Endothelial cell (in vitro differentiated cells): Measurements from ENCODE around the gene KCTD18. TPM values are rescaled to one million over a fixed set of nuclear protein-coding genes. Genes with fewer than 3 reads are reported as not detected.

Experiments
- DNase-seq: peaks from one replicate; pipeline ENCODE4 v3.0.0; 2021; ENCODE audit warnings: low spot score
- H3K27ac Mint-ChIP-seq: one replicate; pipeline ENCODE4 v1.8.0; 2021; ENCODE audit warnings: mixed read lengths, inconsistent platforms; ENCODE audit not compliant: unreplicated experiment
- H3K27me3 Mint-ChIP-seq: one replicate; pipeline ENCODE4 v1.8.0; 2021; ENCODE audit warnings: mild to moderate bottlenecking, moderate library complexity, mixed read lengths, inconsistent platforms; ENCODE audit not compliant: unreplicated experiment
- H3K36me3 Mint-ChIP-seq: one replicate; pipeline ENCODE4 v1.8.0; 2021; ENCODE audit warnings: mild to moderate bottlenecking, low read depth, mixed read lengths, inconsistent platforms; ENCODE audit not compliant: unreplicated experiment
- H3K4me1 Mint-ChIP-seq: one replicate; pipeline ENCODE4 v1.8.0; 2021; ENCODE audit warnings: mild to moderate bottlenecking, mixed read lengths, inconsistent platforms; ENCODE audit not compliant: unreplicated experiment
- H3K4me3 Mint-ChIP-seq: one replicate; pipeline ENCODE4 v1.8.0; 2021; ENCODE audit warnings: mild to moderate bottlenecking, mixed read lengths, inconsistent platforms; ENCODE audit not compliant: unreplicated experiment
- H3K9me3 Mint-ChIP-seq: one replicate; pipeline ENCODE4 v1.8.0; 2021; ENCODE audit warnings: mixed read lengths, inconsistent platforms; ENCODE audit not compliant: unreplicated experiment
- total RNA-seq: library from RNA; stranded (reverse); fragmentation: NEBNext Ultra II Directional; extraction: Animal tissue kit (Norgen Biotek cat#: 25700); gene quantifications from one replicate; pipeline ENCODE4 v1.2.1, GENCODE V29; 2021; ENCODE audit not compliant: unreplicated experiment
- TF ChIP-seq, protein P1 (sequence below): fragments of 200-600 bp; sonication (generic); IDR thresholded peaks from one replicate; pipeline ENCODE4 v1.5.0; 2021; ENCODE audit warnings: antibody characterized with exemption; ENCODE audit not compliant: unreplicated experiment

KCTD18 gene
- total RNA-seq, 1 donor from 2014 or later: 6.4 TPM

DNA sequence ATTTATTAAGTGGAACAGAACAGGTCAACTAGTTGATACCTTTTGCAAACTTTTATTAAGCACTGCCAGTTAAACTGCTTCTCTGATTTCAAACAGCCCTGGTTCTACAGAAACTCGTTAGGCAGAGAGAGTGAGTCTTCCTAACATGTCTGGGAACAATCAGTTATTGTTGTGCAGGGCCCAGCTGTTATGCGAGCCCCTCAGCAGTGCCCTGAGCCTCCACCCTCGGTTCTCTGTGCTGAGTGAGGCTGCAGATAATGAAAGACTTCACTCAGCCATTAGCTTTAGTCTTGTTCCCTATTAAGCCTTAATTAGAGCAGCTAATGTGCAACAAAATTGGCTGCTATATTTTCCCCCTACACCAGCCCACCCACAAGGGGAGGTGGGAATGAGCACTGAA is 39.6 kb downstream of the KCTD18 start:
- Mint-ChIP-seq H3K27me3 (peaks cover 3% of the 10 kb centered on the region), H3K4me1 (no peaks in the 10 kb centered on the region), H3K4me3 (no peak overlapping the region), H3K36me3 (peaks cover 59% of the 10 kb centered on the region), H3K9me3 (no peaks in the 10 kb centered on the region), H3K27ac (no peak overlapping the region)
- TF ChIP-seq, protein P1, sequence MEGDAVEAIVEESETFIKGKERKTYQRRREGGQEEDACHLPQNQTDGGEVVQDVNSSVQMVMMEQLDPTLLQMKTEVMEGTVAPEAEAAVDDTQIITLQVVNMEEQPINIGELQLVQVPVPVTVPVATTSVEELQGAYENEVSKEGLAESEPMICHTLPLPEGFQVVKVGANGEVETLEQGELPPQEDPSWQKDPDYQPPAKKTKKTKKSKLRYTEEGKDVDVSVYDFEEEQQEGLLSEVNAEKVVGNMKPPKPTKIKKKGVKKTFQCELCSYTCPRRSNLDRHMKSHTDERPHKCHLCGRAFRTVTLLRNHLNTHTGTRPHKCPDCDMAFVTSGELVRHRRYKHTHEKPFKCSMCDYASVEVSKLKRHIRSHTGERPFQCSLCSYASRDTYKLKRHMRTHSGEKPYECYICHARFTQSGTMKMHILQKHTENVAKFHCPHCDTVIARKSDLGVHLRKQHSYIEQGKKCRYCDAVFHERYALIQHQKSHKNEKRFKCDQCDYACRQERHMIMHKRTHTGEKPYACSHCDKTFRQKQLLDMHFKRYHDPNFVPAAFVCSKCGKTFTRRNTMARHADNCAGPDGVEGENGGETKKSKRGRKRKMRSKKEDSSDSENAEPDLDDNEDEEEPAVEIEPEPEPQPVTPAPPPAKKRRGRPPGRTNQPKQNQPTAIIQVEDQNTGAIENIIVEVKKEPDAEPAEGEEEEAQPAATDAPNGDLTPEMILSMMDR: no peak
- DNase-seq: no peak

DNA sequence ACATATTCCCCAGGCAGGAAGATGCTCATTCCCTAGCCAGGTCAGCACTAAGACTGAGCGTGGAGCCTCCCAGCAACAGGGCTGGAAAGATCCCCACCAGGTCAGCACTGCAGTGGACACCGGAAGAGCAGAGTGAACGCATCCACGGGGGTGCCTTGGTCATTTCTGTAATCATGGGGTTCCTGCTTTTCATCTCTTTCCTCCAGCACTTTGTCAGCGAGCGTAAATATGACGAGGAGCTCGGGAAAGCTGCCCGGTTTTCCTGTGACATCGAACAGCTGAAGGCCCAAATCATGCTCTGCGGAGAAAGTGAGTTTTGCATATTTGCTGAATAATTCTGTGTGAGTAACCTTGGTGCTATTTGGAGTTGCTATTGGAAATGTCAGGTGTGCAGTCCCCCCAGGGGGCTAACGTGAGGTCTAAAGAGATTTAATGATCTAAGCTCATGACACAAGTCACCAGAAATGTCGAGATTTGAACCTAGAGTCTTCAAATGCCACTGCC is 40.1 kb downstream of the KCTD18 start:
- Mint-ChIP-seq H3K27ac (no peak overlapping the region), H3K36me3 (peaks cover 58% of the 10 kb centered on the region), H3K9me3 (no peaks in the 10 kb centered on the region), H3K4me3 (no peak overlapping the region), H3K4me1 (no peaks in the 10 kb centered on the region), H3K27me3 (peaks cover 3% of the 10 kb centered on the region)
- DNase-seq: no peak
- TF ChIP-seq, protein P1: no peak

DNA sequence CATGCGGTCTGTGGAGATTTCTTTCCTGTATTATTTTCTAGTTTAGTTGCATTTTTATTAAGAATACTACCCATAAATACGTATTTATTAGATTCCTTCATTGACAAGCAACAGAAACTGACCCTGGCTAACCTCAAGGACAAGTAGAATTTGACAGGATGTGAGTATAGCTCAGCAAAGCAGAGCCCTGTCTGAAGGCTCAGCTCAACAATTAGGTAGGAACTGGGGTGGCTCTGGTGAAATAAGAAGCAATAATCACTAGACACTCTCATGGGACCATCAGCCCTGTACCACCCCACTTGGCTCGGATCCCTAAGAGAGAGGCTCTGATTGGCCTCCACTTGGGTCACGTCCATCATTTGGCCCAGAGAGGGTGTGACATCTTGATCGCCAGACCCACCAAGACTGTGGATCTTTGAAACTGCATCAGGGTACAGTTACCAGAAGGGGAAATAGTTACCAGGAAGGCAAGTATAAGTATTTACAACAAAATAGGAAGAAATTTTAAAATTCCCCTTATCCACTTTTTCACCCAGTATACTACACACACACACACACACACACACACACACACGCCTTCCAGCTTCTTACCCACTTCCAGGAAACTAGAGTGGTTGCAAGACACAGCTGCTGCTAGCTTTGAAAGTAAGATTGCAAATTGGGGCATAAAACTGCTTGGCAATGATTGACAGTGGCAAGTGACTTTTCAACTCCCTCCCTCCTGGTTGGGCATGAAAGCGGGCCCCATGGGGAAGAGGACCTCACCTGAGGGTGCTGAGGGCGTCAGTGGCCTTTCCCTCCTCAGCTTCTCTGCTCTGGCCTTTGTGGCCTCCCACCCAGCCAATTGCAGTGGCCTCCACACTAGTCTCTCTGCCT is 41.8 kb downstream of the KCTD18 start:
- Mint-ChIP-seq H3K36me3 (peaks cover 52% of the 10 kb centered on the region), H3K27me3 (peaks cover 3% of the 10 kb centered on the region), H3K27ac (no peak overlapping the region), H3K9me3 (no peaks in the 10 kb centered on the region), H3K4me3 (peak overlapping the region; percentile 26), H3K4me1 (no peaks in the 10 kb centered on the region)
- TF ChIP-seq, protein P1: no peak
- no peak for DNase-seq

DNA sequence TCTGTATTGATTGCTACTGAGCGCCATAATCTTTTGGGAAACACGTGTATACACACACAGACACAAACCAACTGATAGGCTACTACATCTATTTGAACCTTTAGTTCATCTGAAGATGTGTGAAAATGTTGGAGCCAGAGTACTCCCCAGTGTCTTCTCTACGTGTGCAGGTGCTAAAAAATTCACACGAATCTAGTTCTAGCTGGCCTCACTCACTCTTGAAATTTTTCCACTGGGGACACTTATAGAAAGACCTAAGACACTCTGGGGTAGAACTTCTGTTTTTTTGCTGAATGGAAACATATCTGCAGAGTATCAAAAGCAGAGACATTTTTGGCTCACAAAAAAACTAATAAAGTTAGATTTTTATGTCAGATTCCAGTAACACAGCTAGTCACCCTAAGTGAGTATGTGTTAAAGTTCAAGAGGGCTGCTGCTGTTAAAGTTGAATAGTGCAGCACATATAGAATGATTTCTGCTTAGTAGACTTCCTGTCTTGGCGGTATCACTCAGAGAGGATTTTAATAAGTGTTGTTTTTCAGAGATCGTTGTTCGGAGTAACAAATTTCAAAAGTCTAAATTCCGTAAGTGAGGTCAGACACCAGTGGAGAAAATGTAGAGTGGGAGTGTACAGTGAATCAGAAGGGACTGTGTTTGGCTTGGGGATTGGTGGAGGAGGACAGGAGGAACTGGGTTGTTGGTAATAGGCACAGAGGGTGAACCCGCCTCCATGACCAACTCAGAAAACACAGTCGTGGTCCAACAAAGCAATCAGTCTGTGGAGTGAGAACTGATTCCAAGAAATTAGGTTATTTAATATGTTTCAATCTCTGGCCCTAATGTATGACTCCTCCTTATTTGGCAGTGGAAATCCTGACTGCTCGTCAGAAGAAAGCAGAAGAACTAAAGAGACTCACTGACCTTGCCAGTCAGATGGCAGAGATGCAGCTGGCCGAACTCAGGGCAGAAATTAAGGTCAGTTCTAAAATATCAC is 43.1 kb downstream of the KCTD18 start:
- Mint-ChIP-seq H3K27ac (peak overlapping the region; percentile 9), H3K9me3 (no peaks in the 10 kb centered on the region), H3K4me1 (no peaks in the 10 kb centered on the region), H3K4me3 (no peak overlapping the region), H3K27me3 (peaks cover 3% of the 10 kb centered on the region), H3K36me3 (peaks cover 44% of the 10 kb centered on the region)
- TF ChIP-seq, protein P1: no peak
- no peak for DNase-seq
